Measurements from ENCODE around the gene ACE.

ACE gene

DNA sequence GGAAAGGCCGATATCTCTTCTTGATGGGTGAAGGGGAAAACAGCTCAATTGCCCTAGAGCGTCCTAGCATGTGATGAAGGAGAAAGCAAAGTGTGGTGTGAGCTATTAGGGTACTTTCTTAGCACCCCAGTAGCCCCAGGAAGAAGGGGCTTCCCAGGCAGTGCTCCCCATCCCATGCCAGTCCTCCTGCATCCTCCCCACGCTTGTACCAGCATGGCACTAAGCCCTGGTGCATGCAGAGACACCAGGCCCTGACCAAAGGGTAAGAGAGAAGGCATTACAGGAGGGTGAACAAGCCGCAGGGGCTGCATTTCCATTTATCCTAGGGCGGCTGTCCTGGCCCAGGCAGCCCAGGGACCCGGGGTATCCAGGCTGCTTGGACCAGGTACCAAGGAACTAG lies 33.8 kb upstream of the ACE start:
- TF ChIP-seq CTCF (IDR thresholded peaks at IDR 0.05; ENCODE audit: control insufficient read depth, insufficient read depth, low read depth, low read length, missing control alignments) = no peak
- no peak overlapping the region for H3K4me3 ChIP-seq (ENCODE audit: control insufficient read depth, low read depth, low read length)
- DNase-seq (ENCODE audit: low read depth) = no peak

- TF ChIP-seq CTCF (IDR thresholded peaks at IDR 0.05; ENCODE audit: control insufficient read depth, insufficient read depth, low read depth, low read length, missing control alignments) = no peak
Observed at GRCh38 chr17:63444457-63444856, 32.4 kb upstream of the ACE start.

DNA sequence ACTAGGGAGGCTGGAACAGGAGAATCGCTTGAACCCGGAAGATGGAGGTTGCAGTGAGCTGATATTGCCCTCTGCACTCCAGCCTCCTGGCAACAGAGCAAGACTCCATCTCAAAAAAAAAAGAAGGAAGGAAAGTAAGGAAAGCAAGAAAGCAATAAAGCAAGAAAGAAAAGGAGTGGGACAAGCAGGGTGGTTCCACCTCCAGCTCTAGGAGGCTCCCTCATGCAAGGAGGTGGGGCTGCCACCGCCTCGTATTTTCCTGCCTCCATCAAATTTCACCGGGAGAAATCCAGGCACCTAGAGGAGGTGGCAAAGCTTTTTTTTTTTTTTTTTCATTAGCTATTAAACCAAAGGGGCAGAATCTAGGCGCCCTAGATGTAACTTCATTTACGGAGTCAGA lies 31.8 kb upstream of the ACE start:
- H3K4me3 ChIP-seq (ENCODE audit: control insufficient read depth, low read depth, low read length) = peak overlapping the region; percentile 49
- DNase-seq (ENCODE audit: low read depth) = no peak
- TF ChIP-seq CTCF (IDR thresholded peaks at IDR 0.05; ENCODE audit: control insufficient read depth, insufficient read depth, low read depth, low read length, missing control alignments) = no peak

More at GRCh38 chr17:63444457-63444856, 32.4 kb upstream of the ACE start:
- no peak for DNase-seq (ENCODE audit: low read depth)
- H3K4me3 ChIP-seq (ENCODE audit: control insufficient read depth, low read depth, low read length) = no peak overlapping the region

GRCh38 chr17:63445571-63445953 lies 31.3 kb upstream of the ACE start:
- TF ChIP-seq CTCF (IDR thresholded peaks at IDR 0.05; ENCODE audit: control insufficient read depth, insufficient read depth, low read depth, low read length, missing control alignments) = no peak
- no peak for DNase-seq (ENCODE audit: low read depth)
- H3K4me3 ChIP-seq (ENCODE audit: control insufficient read depth, low read depth, low read length) = peak overlapping the region; percentile 49

DNA sequence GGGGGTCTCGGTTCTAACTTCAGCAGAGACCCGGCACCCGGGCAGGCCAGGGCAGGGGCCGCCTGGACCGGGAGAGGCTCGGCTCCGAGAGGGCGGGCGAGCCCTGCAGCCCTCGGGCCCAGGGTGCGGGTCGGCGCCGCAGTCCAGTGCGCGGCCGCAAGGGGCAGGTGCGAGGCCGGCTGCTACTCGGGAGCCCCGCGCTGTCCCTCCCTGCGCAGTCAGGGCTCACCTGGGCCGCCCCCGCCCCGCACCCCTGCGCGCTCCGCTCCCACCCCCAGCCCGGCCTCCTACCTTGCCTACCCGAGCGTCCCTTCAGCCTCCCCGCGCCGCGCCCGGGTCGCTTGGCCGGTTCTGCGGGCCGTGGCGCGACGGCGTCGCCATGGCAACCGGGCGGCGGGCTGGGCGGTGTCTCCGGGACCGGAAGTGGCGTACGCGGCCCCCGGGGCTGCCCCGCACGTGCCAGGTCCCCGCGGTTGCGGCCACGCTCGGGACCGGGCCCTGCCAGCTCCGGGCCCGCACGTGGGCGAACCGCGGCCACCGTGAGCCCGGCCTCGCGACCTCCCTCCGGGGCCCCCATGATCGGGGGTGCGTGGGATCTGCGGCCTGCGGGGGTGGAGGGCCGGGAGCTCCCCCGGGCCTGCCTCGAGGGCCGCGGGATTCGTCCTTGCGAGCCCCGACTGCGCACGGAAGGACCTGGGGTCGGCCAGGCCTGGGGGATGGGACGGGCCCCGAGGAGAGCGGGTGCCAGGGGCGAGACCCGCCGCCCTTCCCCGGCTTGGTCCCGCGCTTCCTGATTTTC lies 30.7 kb upstream of the ACE start, which contains the start of gene CYB561:
Gene CYB561, minus strand, starts transcription at position 353 of the 799 bp plus-strand sequence. CDS start 8,759 bp downstream, outside the sequence.
- H3K4me3 ChIP-seq (ENCODE audit: control insufficient read depth, low read depth, low read length) = peak within 1 kb of the TSS; percentile 49
- no peak for DNase-seq (ENCODE audit: low read depth)

GRCh38 chr17:63446753-63447470 lies 29.9 kb upstream of the ACE start:
- peak; percentile 30 for TF ChIP-seq CTCF (IDR thresholded peaks at IDR 0.05; ENCODE audit: control insufficient read depth, insufficient read depth, low read depth, low read length, missing control alignments)
- H3K4me3 ChIP-seq (ENCODE audit: control insufficient read depth, low read depth, low read length) = peak overlapping the region; percentile 49
- DNase-seq (ENCODE audit: low read depth) = no peak

More for the DNA sequence above, 30.7 kb upstream of the ACE start, which contains the start of gene CYB561:
- peak; percentile 36 for TF ChIP-seq CTCF (IDR thresholded peaks at IDR 0.05; ENCODE audit: control insufficient read depth, insufficient read depth, low read depth, low read length, missing control alignments)
